Activated CD8-positive, alpha-beta memory T cell treated with anti-CD3 and anti-CD28 coated beads for 36 hours (primary cell): ENCODE data around the gene USP46. TPM values are rescaled to one million over a fixed set of nuclear protein-coding genes. Genes with fewer than 3 reads are reported as not detected.

ENCODE experiments used
- CTCF ChIA-PET: fragments of 350-600 bp; sonication (Branson Sonifier 250); formaldehyde crosslinking; loops from one replicate; lab custom pipeline; 2021; ENCODE audit warnings: antibody characterized with exemption; lab: Charles Lee
- POLR2A ChIA-PET: fragments of 350-600 bp; sonication (Branson Sonifier 250); formaldehyde crosslinking; loops from one replicate; lab custom pipeline; 2021; ENCODE audit warnings: antibody characterized with exemption; lab: Charles Lee
- total RNA-seq, 2 experiments: library from RNA; stranded (reverse); gene quantifications; one replicate each; pipeline ENCODE4 v1.2.3, GENCODE V29; 2021

The USP46 gene
- total RNA-seq, 2 experiments from 2014 or later, result 12.4 to 13.3 TPM

DNA sequence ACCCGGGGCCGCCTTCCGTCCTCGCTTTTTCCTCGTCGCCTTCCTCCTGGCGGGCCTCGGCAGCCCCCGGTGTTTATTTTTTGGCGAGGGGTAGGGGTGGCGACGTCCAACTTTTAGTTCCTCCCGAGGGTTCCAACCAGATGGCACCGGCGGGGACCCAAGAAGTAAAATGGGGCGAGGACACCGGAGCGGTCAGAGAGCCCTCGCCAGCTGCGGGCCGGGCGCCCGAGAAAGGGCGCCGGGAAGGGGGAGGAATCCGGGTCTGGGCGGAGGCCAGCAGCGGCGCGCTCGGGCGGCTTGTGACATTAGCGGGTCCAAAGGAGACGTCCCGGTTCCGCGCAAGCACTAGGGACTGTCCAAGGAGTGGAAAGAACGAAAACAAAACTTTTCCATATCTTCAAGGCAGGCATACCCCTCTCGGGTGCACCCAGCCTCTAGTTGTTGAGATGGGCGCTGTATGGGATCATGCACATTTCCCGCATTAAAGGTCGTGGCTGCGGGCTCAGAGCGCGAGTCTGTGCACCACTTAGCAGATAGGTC lies 691 bp upstream of the USP46 start:
- POLR2A ChIA-PET, result interaction anchor here (3.0 kb wide), 1 partner anchor 52 kb away, joined by 25 read pairs; no protein-coding TSS in a partner anchor
- CTCF ChIA-PET, result no interaction called here

DNA sequence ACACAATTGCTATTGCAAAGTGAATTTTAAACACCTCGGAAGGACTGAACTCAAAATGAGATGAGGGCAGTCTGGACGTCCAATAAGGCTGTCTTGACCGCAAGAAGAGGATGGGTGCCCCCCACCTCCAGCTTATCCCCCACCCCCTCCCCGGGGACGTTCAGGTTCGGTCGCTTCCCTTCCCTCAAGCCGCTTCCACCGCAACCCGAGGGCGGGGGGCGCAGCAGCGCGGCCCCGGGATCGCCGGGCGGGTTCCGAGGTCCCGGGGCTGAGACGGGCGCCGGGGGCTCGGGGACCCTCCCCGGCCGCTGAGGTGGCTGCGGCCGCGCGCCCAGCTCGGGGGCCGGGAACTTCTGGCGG lies 480 bp downstream of the USP46 start:
- POLR2A ChIA-PET, result interaction anchor here (3.0 kb wide), 1 partner anchor 53 kb away, joined by 25 read pairs; no protein-coding TSS in a partner anchor
- CTCF ChIA-PET, result interaction anchor here (0.6 kb wide), 1 partner anchor 69 kb away, joined by 3 read pairs; no protein-coding TSS in a partner anchor

DNA sequence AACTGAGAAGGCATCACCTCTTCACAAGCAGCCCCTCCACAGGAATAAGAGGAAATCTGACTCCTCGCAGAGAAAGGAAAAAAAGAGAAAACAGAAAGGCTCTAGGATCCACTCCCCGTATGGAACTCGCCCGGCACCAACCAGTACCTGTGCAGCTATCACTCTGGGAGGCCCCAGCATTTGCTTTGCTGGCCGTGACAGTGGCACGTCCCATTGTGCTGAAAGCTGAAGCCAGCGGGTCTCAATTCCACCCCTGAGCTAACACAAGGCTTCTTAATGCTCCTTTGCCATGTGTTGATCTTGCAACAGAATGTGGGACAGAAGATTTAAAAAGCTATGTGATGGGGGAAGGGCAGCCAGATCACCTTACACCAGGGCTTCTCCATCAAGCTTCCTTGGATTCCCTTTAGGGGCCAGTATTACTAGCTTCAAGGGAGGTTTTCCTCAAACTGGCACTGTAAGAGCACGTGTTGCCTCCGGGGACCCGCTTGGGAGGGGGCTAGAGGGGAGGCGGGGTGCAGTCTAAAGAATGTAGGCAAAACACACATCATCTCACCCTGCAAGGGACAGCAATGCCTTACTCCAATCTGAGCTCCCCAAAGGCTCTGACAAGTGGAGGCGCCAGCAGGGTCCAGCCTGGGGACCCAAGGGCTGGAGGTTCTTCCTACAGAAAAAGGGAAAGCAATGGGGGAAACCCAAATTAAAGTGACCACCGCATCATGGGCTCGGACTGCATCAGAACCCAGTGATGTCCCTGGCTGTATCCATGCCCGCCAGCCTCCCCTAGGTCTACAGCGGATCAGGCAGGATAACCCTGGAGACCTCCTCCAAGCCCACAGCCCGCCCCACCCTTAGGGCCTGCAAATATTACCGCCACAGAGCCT lies 1.2 kb downstream of the USP46 start:
- POLR2A ChIA-PET, result interaction anchor here (3.0 kb wide), 1 partner anchor 54 kb away, joined by 25 read pairs; no protein-coding TSS in a partner anchor
- CTCF ChIA-PET, result interaction anchor here (0.6 kb wide), 1 partner anchor 68 kb away, joined by 3 read pairs; no protein-coding TSS in a partner anchor

DNA sequence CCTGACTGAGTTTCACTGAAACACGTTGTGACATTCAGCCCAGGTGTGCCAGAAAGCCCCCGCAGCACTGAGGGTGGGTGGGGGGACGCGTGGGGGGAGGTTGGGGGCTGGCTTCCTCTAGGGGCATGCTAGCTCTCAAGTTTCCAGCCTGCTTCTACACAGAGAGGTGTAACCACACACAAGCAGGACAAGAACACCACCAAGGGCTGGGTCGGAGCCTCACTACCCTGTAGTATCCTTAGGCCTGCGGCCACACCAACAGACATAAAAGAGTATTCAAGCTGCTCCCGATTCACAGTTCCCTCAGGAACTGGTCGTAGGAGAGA lies 1.8 kb downstream of the USP46 start:
- POLR2A ChIA-PET, result interaction anchor here (3.0 kb wide), 1 partner anchor 55 kb away, joined by 25 read pairs; no protein-coding TSS in a partner anchor
- CTCF ChIA-PET, result no interaction called here

DNA sequence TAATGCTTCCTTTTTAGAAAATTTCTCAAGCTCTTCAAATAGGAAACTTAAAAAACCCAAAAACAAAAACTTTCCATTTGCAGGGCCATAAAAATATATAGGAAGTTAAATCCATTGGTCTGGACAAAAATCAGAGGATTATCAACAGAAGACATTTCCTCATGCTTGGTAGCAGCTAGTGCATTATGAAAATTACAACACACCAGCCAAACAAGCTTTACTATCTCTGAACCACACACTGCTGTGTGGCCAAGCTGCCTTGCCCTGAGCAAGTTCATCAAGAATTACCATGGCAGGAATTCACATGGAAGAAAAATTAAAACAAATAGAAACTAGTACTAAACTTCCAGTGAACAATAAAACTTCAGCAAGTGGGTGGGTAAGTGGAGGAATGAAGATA lies 3.6 kb downstream of the USP46 start:
- POLR2A ChIA-PET, result no interaction called here
- CTCF ChIA-PET, result no interaction called here

DNA sequence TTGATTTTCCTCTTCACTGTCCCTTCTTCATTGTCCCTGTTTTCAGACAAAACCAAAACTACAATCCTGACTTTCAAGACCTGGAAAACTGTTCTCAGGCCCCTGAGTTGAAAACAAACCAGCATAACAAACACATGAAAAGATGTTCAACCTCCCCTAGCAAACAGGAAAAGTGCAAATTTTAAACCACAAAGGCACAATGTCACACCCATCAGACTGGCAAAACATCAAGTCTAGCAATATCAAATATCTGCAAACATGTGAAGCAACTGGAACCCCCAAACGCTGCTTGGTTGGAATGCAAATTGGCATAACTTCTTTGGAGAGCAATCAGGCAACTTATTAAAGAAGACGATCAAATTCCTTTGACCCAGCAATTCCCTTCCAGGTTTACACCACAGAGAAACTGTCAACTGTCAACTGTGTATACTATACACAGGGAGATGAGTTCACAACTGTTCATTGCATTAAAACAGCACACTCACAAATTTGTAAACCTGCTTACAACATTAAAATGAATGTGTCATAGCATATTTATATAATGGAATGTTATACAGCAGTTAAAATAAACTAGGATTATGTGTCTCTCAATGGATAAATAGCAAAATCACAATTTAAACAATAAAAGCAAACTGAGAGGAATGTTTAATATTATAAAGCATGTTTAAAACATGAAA lies 7.0 kb downstream of the USP46 start:
- POLR2A ChIA-PET, result no interaction called here
- CTCF ChIA-PET, result no interaction called here

DNA sequence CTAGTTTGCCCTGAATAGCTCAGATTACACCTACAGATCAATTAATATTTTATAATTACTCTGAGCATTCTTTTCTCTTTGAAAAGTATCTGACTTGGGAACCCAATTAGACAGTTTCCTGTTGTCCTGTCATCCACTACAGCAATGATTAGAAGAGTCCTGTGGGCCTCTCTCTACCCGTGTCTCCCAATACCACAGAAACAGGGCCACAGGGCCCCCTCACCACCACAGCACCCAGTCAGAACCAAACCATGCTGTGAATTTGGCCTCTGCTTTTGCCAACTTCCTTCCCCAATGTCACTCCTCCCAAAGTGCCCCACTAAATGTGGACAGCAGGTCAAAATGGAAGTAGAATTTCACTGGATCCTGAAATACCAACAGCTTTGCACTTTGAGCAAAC lies 10.3 kb downstream of the USP46 start:
- CTCF ChIA-PET, result no interaction called here
- POLR2A ChIA-PET, result no interaction called here

DNA sequence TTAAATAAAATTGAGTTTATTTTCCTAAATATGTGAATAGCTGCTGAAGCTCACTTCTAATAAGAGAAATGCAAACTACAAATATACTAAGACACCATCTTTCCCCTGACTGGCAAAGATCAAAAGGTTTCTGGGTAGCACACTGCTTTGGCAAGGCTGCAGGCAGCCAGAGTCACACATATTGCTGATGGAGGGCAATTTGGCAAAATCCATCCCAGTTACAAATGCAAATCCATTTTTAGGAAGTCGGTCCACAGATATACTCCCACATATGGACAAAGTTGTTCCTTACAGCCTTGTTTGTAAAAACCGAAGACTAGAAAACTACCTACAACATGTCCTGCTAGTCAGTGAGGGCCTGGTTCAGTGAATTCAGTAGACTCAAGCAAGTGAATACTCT lies 12.4 kb downstream of the USP46 start:
- ChIA-PET POLR2A (no interaction called here), CTCF (no interaction called here)

DNA sequence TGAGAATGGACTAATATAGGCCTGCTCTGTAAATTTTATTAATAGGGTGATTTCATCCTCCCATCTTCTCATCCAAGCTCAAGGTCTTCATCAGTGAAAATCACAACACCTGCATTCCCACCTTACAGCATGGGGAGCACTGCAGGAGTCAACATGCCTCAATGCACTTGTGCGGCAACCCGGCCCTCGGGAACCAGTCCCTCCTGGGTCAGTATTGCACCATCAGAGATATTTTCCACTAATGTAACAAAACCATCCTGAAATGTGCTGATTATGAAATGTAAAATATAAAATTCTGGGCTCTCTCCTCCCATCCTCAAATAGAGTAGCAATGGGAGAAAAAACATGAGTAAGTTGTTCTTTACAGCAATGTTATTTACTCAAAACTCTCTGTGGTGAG lies 13.0 kb downstream of the USP46 start:
- CTCF ChIA-PET, result no interaction called here
- POLR2A ChIA-PET, result no interaction called here

DNA sequence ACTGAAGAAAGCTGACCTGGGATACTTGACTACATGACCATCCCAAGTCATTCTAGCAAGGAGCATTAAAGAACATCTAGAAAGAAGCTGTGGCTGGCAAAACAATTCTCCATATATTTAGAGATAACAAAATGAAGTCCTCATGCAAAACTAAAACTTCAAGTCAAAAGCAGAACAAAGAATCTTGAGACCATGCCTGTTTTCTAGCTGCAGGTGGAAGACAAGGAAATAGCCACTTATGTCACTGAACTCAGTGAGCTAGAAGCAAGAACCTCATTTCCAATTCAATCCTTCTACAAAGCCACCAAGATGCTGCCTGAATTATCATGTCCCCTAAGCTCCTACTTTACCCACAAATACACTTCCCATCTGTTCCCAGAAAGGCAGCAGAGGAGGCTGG lies 13.8 kb downstream of the USP46 start:
- CTCF ChIA-PET, result no interaction called here
- POLR2A ChIA-PET, result no interaction called here

DNA sequence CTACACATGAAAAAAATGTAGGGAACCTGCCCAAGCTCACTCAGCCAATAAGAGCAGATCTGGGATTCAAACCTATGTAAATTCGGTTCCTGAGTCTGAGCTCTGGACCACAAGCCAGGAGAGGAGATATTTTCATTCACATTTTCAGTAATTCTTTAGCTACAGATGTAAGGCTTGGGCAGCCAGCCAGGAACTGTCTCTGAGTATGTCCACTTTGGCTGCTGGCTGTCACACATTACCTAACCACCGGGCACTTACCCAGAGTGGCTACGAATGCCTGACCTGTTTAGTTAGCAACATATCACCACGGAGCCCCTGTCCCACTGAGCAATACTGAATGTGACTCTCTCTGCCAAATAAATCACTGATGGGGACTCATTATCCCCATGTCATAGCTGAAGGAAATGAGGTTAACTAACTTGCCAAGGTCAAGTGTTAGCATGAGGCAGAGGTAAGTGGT lies 15.3 kb downstream of the USP46 start:
- CTCF ChIA-PET, result no interaction called here
- POLR2A ChIA-PET, result interaction anchor here (0.7 kb wide), 1 partner anchor 68 kb away, joined by 8 read pairs; no protein-coding TSS in a partner anchor

DNA sequence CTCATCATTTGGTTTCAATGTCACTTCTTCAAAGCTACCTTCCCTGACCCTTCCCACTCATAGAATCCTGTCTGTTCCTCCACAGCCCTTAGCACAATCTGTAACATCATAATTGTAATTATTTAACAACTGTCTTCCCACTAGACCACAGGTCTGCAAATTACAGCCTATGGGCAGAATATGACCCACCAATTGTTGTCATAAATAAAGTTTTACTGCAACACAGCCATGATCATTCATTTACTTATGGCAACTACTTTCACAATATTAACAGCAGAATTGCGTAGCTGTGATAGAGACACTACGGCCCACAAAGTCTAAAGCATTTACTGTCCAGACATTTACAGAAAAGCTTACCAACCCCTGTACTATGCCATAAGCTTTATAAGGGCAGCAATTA lies 15.9 kb downstream of the USP46 start:
- ChIA-PET CTCF (no interaction called here), POLR2A (no interaction called here)

DNA sequence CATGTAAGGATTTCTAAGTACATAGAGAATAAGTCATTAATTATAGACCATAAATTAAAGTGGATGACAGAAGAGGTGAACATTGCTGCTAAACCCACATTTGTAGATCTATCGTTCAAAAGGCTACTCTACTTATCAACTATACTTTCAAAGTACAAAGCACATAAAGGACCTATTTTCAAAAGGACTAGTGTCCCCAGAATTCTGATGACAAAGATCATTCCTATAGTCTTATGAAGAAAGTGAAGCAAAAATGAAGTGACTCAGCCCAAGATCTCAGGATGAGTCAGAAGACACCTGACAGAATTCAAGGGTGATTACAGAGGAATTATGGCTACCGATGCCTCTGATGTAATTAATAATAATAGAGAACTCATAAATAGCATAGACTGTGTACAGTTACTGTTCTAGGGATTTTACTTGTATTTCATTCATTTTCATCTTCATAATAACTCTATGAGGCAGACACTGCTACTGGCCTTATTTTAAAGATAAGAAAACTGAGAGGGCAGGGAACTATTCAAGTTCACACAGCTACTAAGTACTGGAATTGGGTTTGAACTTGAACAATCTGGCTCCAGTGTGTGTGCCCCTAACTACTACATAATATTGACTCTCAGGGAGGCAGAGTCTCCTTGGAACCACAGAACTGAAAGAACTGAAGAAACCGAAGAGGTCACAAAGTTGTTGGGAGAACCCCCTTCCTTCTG lies 17.1 kb downstream of the USP46 start:
- ChIA-PET POLR2A (no interaction called here), CTCF (no interaction called here)

DNA sequence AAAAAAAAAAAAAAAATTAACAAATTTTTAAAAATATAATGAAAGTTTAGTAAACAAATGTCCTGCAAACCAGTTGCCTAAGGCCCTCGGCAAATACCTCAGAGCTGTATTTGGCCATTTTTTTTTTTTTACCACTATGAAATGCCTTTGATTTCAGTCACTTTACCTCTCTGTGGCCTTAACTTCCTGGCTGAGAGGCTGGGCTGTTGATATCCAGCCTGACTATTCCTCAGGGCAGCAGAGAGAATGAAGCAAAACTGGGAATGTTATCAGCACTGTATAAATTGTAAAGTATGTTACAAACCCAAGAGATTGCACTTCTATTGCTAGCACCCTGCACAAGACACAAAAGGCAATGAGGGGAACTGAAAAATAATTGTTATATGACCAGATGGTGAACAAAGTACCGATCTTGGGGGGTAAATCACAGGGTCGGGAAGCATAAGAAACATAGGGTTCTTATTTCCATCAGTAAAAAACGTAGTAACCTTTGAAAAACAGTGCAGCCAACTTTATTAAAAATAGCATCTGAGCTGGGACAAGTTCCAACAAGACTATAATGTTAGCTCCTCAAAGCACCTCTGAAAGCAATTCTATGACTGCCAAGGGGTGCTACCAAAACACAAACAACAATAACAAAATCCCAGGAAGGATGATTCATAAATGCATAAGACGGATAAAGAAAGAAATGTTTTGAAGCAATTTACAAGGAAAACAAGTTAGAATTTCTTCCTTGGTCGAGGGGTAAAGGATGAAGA lies 18.1 kb downstream of the USP46 start:
- POLR2A ChIA-PET, result no interaction called here
- CTCF ChIA-PET, result no interaction called here

DNA sequence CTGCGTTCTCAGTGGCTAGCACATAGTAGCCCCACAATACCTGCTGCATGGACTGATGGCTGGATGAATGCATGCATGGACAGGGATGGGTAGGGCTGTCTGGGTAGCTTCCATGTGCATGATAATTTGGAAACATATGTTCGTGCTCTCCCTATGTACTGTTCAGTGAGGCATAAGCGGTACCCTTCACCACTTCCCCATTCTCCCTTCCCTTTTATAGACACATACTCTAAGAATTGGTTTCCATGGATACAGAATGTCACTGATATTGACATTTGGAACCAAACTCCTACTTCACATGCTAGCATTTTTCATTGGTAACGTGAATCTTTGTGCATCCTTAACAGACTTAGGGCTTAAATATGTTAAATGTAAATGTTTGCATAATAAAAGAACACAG lies 20.4 kb downstream of the USP46 start:
- ChIA-PET CTCF (no interaction called here), POLR2A (no interaction called here)

DNA sequence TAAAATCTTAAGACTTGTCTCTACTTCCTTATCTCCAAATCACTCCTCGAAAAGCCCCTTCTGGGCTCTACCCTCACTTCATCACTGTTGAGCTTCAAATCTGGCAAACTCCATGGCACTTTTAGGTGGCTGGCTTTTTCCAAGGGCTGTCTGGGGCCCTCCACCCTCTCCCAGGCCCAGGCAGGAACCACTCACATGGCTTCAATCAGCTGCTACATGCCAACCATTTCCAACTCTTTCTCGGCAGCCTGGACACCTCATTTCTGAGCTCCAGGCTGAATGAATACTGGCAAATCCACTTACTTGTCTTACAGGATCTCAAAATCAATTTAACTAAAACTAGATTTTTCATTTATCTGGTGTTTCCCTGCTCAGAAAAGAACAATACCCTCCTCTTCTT lies 22.0 kb downstream of the USP46 start:
- CTCF ChIA-PET, result no interaction called here
- POLR2A ChIA-PET, result no interaction called here

DNA sequence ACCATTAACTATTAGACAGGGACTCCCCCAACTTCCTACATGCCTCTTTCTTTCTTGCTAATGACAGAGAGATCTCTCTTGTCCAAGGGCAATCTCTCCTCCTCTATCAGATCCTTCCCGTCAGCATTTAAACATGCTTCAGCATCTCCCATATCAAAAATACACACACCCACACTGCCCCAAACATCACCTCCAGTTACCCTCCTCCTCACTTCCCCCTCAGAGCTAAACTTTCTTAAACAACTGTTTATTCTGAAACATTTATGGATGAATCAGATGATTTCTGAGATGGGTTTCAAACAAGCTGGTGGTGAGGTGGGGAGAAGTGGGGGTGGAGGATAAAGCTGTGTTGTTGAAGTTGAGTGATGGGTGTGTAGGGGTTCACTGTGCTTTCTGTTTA lies 23.5 kb downstream of the USP46 start:
- CTCF ChIA-PET, result no interaction called here

DNA sequence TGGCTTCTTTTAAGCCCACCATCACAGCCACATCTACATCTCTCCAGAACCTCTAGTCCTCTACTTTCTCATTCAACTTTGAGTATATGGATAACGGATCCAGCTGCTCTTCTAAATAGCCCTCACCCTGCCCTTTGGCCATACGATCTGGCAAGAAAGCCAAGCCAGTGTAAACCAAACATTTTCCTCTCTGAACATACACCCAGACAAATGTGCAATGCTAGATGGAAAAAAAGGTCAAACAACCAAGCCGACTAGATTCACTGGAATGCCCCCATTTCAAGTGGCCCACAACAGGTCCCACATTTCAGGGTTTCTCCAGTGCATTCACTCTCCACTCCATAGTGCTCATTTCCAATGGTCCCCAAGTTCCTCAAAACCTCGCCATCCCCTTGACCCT lies 24.0 kb downstream of the USP46 start:
- ChIA-PET POLR2A (no interaction called here), CTCF (interaction anchor here (0.6 kb wide), 1 partner anchor 1309 kb away, joined by 3 read pairs; no protein-coding TSS in a partner anchor)

More for the DNA sequence above, 23.5 kb downstream of the USP46 start:
- POLR2A ChIA-PET, result no interaction called here

DNA sequence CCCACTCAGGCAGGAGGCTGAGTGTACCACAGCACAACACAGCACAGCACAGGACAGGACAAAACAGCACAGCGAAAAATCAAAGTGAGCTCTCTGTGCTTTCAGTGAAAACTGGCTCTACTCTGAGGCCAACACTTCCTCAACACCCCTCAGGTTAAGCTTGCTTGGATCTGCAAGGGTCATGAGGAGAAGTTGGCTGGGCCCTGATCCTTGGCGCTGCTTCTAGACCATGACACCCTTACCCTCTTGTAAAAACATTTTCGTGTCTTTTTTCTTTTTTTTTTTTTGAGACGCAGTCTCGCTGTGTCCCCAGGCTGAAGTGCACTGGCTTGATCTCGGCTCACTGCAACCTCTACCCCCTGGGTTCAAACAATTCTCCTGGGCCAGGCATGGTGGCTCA lies 25.3 kb downstream of the USP46 start:
- ChIA-PET CTCF (no interaction called here), POLR2A (no interaction called here)
